Hepatocyte (in vitro differentiated cells): Measurements from ENCODE around the gene SCFD2.

ENCODE experiments used
- CTCF ChIP-seq: fragments of 200-600 bp; sonication (generic); IDR thresholded peaks from 2 replicates; pipeline ENCODE4 v1.5.1; 2016; ENCODE audit warnings: antibody characterized with exemption, mild to moderate bottlenecking; ENCODE audit not compliant: poor library complexity
- EZH2phosphoT487 ChIP-seq: fragments of 200-600 bp; sonication (generic); IDR thresholded peaks from one replicate; pipeline ENCODE4 v1.6.1; 2018; ENCODE audit warnings: antibody characterized with exemption, mild to moderate bottlenecking, low read depth, moderate library complexity; ENCODE audit not compliant: unreplicated experiment, severe bottlenecking

GRCh38 chr4:53005808-53006207, 360.1 kb downstream of the SCFD2 start:
- TF ChIP-seq CTCF (no peak), EZH2phosphoT487 (no peak)
